Germinal center (tissue), 1 donor: Measurements from ENCODE around the gene MCM3.

Source experiments
- DNase-seq: peaks from one replicate; pipeline ENCODE4 v3.0.0; 2012; ENCODE audit warnings: mixed read lengths, low spot score

The MCM3 gene

GRCh38 chr6:52251113-52251512, 33.4 kb downstream of the MCM3 start:
- no peak for DNase-seq

GRCh38 chr6:52249078-52249477, 35.5 kb downstream of the MCM3 start:
- no peak for DNase-seq

GRCh38 chr6:52245425-52245824, 39.1 kb downstream of the MCM3 start:
- no peak for DNase-seq

DNA sequence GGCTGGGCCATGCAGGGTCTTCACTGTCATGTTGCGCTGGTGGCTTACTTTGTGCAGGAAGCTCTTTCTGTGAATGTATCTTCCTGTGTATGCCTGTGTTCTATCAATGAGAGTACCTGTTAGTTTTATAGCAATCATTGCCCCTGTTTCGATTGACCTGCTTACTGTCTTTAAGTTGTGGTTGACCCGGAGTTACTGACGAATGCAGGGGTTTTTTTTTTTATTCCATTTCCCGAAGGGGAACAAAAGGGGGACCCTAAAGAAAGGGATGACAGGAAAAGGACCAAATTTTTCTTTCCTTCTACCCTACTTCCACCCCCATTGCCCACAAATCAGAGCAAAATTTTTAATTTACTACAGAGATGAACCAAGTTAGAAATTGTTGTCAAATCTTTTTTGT, 40.1 kb downstream of the MCM3 start, which contains the start of gene IL17F:
TSS of gene IL17F (minus strand) at position 101 of the 400 bp plus-strand sequence. CDS start at position 30, 71 bp downstream.
- DNase-seq, result no peak

DNA sequence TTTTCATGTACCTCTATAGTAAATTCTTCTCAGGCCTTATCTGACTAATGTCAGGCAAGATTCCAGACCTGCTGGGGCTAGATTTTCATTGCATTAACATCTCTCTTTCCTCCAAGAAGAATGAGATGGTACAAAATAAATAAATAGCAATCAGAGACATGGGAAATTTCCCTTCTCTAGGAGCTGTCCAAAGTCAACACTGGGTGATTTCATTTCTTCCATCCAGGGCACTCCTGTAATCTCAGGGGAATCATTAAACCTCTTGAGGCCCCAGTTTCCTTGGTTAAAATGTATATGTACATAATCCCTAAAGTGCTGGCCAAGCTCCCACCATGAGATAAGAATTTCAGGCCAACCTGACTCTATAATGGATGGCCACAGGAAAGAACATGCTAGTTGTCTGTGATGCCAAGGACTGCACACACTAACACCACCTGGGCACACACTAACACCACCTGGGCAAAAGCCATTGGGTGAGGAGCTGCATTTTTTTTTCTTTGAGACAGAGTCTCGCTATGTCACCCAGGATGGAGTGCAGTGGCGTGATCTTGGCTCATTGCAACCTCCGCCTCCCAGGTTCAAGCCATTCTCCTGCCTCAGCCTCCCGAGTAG, 41.2 kb downstream of the MCM3 start:
- DNase-seq, result no peak

- DNase-seq, result no peak
Observed at GRCh38 chr6:52241819-52242218, 42.7 kb downstream of the MCM3 start.

DNA sequence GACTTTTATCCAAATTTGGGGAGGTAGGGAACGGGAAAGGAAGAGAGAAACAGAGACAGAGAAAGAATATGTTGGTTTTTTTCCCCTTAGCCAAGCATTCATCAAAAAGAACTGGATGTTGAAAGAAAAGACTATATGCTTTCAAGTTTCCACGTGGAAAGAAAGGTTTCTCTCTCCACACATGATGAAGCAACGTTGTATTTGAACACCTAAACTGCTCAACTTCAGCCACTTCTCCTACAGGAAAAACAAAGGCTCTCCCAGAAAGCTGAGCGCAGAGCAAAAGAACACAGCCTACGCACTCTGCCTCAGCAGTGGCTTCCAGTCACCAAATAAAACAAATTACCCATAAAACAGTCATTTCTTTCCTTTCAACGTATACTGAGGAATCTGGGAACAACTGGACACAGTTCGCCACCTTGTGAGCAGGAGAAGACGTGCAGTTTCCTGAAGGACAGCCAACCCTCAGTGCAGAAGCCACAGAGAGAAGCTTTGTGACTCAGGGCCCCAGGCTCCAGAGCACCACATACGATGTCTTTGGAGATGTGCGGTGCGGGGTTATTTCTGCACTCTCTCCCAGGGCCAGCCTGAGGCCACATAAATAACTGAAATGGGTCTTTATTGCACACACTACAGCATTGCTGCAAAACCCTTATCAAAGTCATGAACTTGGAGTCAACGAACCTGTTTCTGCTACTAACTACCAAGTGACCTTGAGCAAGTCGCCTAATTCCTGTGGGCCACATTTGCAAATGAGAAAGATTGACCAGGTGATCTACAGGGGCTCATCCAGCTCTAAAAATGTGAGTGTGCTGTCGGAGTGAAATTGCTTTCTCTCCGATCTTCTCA, 50.3 kb downstream of the MCM3 start:
- no peak for DNase-seq

DNA sequence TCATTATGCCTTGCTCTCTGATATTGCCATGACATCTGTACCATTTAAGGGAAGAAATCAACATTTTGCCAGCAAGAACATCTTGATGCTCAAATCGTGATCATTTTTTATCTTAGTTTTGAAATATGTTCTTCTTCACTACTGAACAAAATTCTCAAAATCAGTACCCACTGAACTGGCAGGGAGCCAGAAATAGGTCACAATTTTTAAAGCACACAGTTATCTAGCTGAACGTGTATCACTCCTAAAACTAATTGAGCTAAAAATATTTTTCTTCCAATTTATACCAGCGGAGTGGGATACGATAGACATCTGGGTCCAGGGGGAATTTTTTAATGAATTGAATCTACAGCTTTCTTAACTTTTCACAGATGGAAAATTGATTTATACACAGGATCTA, 51.5 kb downstream of the MCM3 start:
- DNase-seq, result no peak

- DNase-seq, result no peak
Observed at GRCh38 chr6:52231406-52232127, 53.0 kb downstream of the MCM3 start.

- no peak for DNase-seq
Observed at GRCh38 chr6:52230685-52231084, 53.9 kb downstream of the MCM3 start.

DNA sequence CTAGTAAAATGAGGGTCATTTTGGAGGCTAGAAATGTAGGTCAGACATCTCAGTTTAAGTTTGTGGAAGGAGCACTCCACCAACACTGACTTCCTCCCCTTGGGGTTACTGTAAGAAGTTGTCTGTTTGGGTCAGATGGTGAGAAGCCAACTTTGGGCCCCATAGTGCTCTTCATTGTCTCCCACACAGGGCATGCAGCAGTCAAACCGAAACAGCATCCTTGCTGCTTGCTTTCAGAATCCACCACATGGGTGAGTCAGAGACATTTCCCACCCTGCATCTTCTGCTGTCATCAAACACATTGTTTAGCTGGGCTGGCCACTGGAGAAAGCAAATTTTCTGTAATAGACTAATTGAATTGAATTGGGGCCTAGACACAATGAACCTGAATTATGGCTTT, 57.0 kb downstream of the MCM3 start:
- no peak for DNase-seq

DNA sequence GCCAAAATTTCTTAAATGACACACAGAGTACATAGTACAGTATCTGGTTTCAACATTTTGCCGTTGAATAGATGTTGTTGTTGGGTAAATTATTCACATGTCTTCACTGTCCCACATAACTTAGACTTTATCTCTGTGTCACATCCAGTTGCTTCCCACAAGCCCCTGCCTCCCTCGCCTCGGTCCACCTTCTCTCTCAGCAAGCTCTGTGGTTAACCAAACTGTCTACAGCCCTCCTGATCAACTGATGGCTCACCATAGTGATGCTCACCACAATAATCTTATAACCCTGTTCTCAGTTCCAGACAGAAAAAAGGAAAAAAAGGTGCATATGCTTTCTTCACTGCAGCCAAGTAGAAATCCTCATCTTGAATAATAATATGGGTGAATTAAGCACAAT, 63.2 kb downstream of the MCM3 start:
- no peak for DNase-seq

DNA sequence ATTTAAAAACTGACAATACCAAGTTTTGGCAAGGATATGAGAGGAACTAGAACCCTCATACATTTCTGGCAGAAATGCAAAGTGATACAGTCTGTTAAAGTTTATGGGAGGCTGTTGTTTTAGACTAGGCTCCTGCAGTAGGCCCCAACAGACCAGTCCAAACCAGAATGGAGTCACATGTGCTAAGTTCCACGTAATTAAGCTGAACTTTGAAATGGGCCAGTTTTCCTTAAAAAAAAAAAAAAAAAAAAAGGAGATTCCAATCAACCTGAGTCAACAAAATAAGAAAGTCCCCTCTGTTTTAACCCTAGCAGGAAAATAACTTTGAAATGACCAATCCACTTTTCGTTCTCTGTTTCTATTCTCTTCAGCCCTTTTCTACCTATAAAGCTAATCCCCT, 66.8 kb downstream of the MCM3 start:
- no peak for DNase-seq

DNA sequence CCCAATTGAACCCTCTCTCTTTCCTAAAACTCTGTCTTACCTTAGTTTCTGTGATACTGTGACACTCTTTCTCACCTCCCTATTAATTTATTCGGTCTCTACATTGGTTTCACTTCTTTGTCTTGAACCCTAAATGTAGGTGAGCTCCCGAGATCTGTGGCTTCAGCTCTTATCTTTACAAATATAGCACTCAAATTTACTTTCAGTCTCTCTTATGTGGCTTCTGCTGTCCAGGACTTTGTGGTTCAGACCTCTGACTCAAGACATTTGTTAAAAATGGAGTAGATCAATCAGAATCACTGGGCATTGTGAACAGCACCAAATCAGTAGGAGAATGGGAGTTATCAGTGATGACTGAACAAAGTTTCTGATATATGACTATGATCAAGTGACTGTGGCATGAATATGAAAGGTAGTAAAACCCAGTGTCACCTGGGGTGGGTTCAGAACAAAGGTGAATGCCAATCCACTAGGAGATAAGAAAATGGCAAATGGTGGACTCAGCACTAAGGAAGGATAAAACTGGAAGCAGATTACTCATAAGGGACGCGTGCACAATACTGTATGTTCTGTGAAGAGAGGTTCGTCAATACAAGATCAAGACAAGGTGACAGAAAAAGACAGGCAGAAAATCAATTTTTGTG, 67.5 kb downstream of the MCM3 start:
- no peak for DNase-seq

- no peak for DNase-seq
Observed at GRCh38 chr6:52215787-52216186, 68.8 kb downstream of the MCM3 start.
